NCI-H1092 treated with DMSO at 0.1 percent for 48 hours (cell line): ENCODE measurements around the gene SPATA45.

ENCODE experiments used
- DNase-seq: peaks from one replicate; lab custom pipeline; 2025; lab: John Stamatoyannopoulos, UW

Gene SPATA45

DNA sequence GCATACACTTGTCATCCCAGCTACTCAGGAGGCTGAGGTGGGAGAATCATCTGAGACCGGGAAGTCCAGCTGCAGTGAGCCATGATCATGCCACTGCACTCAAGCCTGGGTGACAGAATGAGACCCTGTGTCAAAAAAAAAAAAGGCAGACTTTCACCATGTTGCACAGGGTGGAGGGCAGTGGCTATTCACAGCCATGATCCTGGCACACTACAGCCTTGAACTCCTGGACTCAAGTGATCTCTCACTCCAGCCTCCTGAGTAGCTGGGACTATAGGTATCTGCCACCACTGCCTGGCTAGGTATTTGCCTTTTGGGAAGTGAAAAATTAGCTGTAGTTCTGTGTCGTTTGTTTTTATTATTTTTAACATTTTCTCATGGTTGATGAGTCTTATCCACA is 19.1 kb downstream of the SPATA45 start:
- DNase-seq = no peak

DNA sequence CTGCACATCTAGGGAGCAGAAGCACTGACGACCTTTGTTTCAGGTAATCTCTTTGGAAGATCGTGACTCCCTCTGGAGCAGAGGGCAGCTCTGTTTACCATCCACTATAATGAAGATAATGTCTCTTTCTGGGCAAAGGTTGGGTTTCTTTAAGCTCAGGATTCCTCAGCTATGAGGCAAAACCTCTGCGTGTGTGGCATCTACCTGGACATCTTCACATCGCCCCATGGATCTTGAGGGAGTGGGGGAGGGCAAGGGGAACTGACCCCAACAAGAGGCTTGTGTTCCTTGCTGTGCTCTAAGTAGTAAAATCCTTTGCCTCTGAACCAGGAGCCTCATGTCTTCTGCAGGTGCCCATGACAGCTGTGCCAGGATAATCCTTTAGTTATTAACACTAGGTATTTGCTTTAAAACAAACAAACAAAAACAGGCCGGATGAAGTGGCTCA is 19.6 kb downstream of the SPATA45 start:
- no peak for DNase-seq

GRCh38 chr1:212827171-212827776 is 20.2 kb downstream of the SPATA45 start:
- no peak for DNase-seq

- no peak for DNase-seq
Measured at GRCh38 chr1:212825798-212826452, 21.5 kb downstream of the SPATA45 start.

DNA sequence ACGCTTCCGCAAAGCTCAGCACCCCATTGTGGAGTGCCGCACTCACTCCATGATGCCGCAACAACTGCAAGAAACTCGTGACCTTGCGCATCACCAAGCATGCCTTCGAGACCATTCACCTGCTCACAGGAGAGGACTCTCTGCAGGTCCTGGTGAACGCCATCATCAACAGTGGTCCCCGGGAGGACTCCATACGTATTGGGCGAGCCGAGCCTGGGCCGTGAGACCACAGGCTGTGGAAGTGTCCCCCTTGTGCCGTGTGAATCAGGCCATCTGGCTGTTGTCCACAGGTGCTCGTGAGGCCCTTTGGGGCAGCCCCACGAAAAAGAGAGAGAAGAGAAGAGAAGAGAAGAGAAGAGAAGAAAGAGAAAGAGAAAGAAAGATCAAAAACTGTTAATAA is 23.2 kb downstream of the SPATA45 start:
- no peak for DNase-seq

- DNase-seq = no peak
Measured at GRCh38 chr1:212822956-212823355, 24.5 kb downstream of the SPATA45 start.

GRCh38 chr1:212820969-212821368 is 26.5 kb downstream of the SPATA45 start:
- no peak for DNase-seq

DNA sequence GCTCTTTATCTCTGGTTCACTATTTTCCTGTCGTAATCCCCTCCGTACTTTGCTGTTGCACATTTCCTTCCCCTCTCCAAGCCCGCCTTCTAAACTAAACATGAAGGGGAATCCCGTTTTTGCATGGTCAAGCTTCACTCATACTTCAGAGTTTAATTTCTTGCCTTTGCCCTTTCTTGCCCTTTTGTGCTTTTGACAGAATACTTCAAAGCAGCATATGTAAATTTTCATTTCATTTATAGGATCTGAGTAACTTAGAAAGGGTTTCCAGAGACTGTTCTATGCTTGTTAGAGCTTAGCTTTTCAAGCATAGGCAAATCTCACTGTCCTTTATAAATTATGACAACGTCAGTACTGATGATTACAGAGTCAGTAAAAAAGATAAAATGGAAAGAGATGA is 27.7 kb downstream of the SPATA45 start:
- DNase-seq = no peak

DNA sequence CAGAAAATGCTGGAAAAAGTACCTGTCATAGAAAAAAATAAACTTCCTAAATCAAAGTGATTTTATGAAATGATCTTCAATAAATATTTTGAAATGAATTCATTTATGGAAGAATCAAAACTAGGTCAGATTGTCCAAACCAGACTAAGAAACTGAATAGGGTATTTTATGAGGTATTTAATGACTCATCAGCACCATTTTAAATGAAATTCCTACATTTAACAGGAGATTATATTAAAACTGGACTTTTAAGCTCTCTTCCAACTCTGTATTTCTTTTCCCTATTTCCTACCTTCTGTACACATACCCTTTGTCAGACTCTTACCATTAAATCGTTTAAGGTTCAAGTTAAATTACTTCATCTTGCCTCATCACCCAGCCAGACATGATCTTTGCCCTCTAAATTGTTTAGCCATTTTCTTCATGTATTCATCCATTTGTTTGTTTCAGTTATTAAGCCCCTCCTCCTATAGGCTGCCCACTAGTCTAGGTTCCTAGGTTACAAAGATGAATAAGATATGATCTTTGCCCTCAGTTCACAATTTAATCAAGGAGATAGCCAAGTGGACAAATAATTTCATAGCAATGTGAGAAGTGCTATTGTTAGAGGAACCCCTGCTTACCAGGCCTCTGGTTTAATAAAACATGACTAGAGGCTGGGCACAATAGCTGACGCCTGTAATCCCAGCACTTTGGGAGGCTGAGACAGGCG is 30.7 kb downstream of the SPATA45 start:
- DNase-seq = no peak

DNA sequence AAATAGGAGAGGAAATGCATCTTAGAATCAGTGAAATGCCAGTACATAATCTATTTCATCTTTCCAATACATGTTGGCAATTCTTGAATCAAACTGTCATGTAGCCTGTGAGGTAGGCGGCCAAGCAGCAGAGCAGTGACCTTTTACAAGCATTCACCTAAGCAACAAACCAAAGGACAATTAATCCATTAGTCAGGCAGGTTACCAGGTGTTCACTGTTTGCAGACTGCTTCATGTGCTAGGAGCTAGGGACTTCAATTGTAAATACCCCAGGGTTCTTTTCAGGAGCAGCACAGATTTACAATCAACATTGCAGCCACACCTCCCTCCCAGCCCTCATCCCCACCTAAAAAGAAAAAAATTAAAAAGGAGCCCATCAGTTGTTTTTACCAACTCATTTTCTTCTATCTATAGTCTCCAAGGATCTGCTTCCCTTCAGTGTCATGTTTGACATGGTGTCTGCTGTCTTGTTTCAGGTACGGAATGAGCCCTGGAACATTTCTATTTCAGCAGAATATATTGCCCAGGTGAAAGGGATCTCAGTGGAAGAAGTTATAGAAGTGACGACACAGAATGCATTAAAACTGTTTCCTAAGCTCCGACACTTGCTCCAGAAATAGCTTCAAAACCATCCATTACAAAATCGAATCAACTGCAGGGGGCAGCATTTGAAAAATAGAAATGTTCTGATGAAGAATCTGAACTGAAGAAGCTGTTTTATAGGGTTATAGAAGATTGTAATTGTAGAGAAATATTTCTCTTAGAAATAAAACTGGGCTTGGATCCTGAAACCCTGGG is 32.7 kb downstream of the SPATA45 start:
- peak; percentile 23 for DNase-seq

DNA sequence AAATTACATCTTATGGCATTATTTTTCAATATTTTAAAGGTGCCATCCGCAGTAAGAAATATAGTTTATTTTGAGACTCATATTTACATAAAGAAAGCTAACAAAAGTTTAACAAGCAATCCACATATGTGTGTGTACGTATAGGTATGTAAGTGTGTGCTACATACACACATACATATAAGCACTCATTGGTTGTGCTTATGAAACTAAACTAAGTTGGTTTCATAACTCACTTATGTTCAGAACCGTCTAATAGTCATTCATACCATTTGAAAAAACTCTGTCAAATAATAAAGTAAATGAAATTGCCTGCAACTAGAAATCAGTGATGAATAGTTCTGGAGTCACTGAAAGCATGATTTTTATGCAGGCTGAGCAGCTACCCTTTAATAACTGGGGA is 41.7 kb downstream of the SPATA45 start:
- no peak for DNase-seq

GRCh38 chr1:212797681-212798080 is 49.8 kb downstream of the SPATA45 start:
- no peak for DNase-seq

DNA sequence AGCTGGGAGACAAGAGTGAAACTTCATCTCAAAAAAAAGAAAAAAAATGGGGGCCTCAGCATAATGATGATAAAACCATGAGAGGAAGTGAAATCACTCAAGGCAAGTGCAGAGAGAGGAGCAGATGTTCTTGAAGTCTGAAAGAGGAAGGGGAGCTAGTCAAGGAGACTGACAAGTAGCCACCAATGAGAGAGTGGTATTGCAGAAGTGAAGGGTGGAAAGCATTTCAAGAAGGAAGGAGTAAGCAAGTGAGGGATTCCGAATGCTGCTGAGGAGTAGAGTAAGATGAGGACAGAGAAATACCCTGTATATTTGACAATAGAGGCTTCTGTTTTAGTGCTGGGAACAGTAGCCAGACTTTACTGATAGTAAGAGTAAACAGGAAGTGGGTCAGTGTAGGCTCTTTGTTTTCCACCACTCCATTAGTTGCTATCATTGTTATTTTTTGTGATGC is 52.9 kb downstream of the SPATA45 start:
- DNase-seq = no peak

DNA sequence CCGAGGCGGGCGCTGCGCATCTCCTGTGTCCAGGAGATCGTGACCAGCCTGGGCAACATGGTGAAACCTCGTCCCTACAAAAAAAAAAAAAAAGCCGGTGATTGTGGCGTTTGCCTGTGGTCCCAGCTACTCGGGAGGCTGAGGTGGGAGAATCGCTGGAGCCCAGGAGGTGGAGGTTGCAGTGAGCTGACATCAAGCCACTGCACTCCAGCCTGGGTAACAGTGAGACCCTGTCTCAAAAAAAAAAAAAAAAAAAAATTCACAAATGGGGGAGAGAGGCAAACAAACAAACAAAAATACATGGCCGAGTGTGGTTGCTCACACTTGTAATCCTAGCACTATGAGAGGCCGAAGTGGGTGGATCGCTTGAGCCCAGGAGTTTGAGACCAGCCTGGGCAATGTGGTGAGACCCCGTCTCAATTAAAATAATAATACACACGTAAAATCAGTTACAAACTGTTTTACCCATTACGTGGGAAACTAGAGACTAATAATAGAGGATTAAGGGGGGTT is 55.0 kb downstream of the SPATA45 start:
- DNase-seq = no peak

- peak; percentile 96 for DNase-seq
Measured at GRCh38 chr1:212791676-212792395, 55.6 kb downstream of the SPATA45 start, which contains the start of the genes NSL1 and TATDN3. TSS of gene NSL1 (minus strand) at chr1:212791777. CDS start at chr1:212791763, 14 bp downstream. TSS of gene TATDN3 (plus strand) at chr1:212791894. CDS start at chr1:212791922, 28 bp downstream.

GRCh38 chr1:212791261-212791675 is 56.2 kb downstream of the SPATA45 start:
- DNase-seq = peak; percentile 86

DNA sequence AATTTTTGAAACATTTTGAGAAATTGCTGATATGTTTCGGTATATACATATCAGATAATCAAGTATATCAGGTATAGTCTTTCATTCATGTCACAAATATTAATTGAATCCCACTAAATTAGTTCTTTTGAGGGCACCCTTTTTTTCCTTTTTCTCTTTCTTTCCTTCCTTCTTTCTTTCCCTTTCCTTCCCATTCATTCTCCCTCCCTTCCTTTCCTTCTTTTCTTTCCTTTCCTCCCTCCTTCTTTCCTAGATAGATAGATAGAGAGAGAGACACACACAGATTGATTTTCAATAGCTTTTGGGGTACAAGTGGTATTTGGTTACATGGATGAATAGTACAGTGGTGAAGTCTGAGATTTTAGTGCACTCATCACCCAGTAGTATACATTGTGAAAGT is 61.6 kb downstream of the SPATA45 start:
- DNase-seq = no peak

DNA sequence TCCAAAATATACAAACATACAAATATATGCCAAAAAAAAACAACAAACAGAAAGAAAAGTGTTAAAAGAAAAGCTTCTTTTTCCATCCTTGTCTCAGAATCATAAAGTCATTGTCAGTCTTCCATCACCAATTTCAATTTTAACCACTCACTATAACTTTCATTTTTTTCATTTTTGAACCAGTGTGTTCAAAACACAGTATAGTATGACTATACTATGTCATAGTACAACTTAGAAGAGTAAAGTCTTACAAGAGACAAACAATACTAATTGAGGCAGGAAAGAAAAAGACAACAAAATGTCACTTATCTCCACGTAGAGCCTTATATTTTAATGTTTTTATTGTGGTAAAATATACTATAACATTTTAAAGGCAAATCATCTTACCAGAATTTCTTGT is 63.5 kb downstream of the SPATA45 start:
- DNase-seq = no peak

DNA sequence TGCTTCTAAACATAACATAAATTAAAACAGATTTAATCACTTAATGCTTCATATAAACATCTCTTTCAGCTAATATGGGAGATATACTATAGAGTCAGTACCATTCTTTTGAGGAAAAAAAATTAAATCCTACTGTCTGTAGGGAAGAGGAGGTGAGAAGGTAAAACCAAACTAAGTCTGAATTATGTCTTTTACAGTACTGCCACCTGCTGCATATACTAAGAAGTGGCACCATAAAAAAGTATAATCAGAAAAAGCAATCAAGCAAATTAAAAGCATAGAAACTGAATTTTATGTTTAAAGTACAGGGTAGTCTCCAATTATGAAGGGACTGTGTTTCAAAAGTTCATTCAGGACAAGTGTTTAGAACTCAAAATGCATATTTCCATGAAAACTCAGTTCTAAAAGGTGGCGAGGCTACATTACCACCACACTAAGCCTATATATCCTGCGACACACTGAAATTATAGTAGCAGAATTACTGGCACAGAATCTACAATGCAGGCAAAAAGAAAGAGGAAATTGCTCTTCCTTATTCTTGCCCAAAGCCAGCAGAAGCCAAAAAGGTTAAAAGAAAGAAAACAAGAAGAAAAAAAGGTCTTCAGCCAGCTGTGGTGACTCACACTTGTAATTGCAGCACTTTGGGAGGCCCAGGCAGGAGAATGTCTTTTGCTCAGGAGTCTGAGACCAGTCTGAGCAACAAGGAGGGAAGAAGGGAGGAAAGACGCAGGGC is 64.9 kb downstream of the SPATA45 start:
- DNase-seq = peak; percentile 16

GRCh38 chr1:212781225-212781624 is 66.2 kb downstream of the SPATA45 start:
- no peak for DNase-seq

DNA sequence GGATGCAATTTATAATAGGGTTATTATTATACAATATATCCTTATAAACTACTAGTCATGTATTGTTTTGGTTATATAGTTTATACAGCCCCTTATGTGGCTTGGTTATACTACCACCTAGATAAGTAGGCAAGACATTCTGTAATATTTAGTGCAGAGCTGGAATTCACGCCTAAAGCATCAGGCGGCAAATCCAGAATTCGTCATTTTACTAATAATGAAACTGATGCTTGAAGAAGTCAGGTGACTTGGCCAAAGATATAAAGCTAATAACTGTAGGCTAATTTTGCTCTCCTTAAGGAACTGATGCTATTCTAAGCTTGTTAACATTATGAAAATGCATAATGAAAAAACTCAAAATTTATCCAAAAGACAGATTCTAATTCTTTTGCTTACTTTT is 66.7 kb downstream of the SPATA45 start:
- no peak for DNase-seq
